Activated CD4-positive, alpha-beta T cell treated with anti-CD3 and anti-CD28 coated beads for 36 hours (primary cell): ENCODE results near the gene SLC5A2. TPM values are rescaled to one million over a fixed set of nuclear protein-coding genes. Genes with fewer than 3 reads are reported as not detected.

Experiments
- ATAC-seq: fragments of 200-7000 bp; cut with Tn5 transposase; one replicate; pipeline ENCODE4 v1.10.0; 2021; ENCODE audit warnings: mild to moderate bottlenecking, moderate library complexity
- CTCF ChIA-PET: fragments of 350-600 bp; sonication (Branson Sonifier 250); formaldehyde crosslinking; loops from one replicate; lab custom pipeline; 2021; ENCODE audit warnings: antibody characterized with exemption; lab: Charles Lee
- POLR2A ChIA-PET: fragments of 350-600 bp; sonication (Branson Sonifier 250); formaldehyde crosslinking; loops from one replicate; lab custom pipeline; 2021; ENCODE audit warnings: antibody characterized with exemption, inconsistent platforms; lab: Charles Lee
- DNase-seq: peaks from one replicate; pipeline ENCODE4 v3.0.0-alpha.2; 2020
- H3K27ac Mint-ChIP-seq: one replicate; pipeline ENCODE4 v1.8.0; 2021; ENCODE audit warnings: mixed read lengths
- H3K27me3 Mint-ChIP-seq: one replicate; pipeline ENCODE4 v1.8.0; 2021; ENCODE audit warnings: mixed read lengths
- H3K36me3 Mint-ChIP-seq: one replicate; pipeline ENCODE4 v1.8.0; 2021; ENCODE audit warnings: low read depth, mixed read lengths
- H3K4me1 Mint-ChIP-seq: one replicate; pipeline ENCODE4 v1.8.0; 2021; ENCODE audit warnings: mixed read lengths
- H3K4me3 Mint-ChIP-seq: one replicate; pipeline ENCODE4 v1.8.0; 2021; ENCODE audit warnings: mild to moderate bottlenecking, moderate library complexity, mixed read lengths
- H3K9me3 Mint-ChIP-seq: one replicate; pipeline ENCODE4 v1.8.0; 2021; ENCODE audit warnings: low read depth, mixed read lengths
- intact Hi-C, 2 experiments: fragments of 100-400 bp; cut with DNase I in 1 of 2; cut with micrococcal nuclease in 1 of 2; formaldehyde crosslinking; loops; one replicate each; pipeline versions ENCODE4 v1.14.2 to v1.15.1; 2022 to 2024; cut with DNase I, micrococcal nuclease
- total RNA-seq, 2 experiments: library from RNA; stranded (reverse); gene quantifications; one replicate each; pipeline ENCODE4 v1.2.3, GENCODE V29; 2021

SLC5A2 gene
- total RNA-seq, 2 experiments from 2014 or later, result 0.11 TPM

- peaks cover 10% of the 10 kb centered on the region for H3K36me3 Mint-ChIP-seq
- H3K9me3 Mint-ChIP-seq, result no peaks in the 10 kb centered on the region
- intact Hi-C loops, result no loop called here
- peak overlapping the region; percentile 26 for H3K4me3 Mint-ChIP-seq
- ChIA-PET POLR2A (interaction anchor here (1.2 kb wide), 1 partner anchor 20 kb away, joined by 3 read pairs; the partner anchor contains the start of gene RUSF1), CTCF (interaction anchor here (0.8 to 1.6 kb wide), 2 partner anchors 28 to 124 kb away, joined by 3 to 6 read pairs; no protein-coding TSS in a partner anchor)
- no peak for DNase-seq
- ATAC-seq, result no peak
- H3K4me1 Mint-ChIP-seq, result peaks cover 6% of the 10 kb centered on the region
- H3K27ac Mint-ChIP-seq, result no peak overlapping the region
- H3K27me3 Mint-ChIP-seq, result peaks cover 2% of the 10 kb centered on the region
Observed at GRCh38 chr16:31488468-31489297, 5.8 kb downstream of the SLC5A2 start.

- Mint-ChIP-seq H3K4me3 (peak overlapping the region; percentile 26), H3K27me3 (peaks cover 2% of the 10 kb centered on the region), H3K9me3 (no peaks in the 10 kb centered on the region), H3K36me3 (peaks cover 10% of the 10 kb centered on the region), H3K27ac (no peak overlapping the region), H3K4me1 (peaks cover 6% of the 10 kb centered on the region)
- ChIA-PET POLR2A (interaction anchor here (1.2 kb wide), 1 partner anchor 19 kb away, joined by 3 read pairs; the partner anchor contains the start of gene RUSF1), CTCF (interaction anchor here (0.8 to 1.6 kb wide), 2 partner anchors 29 to 123 kb away, joined by 3 to 6 read pairs; no protein-coding TSS in a partner anchor)
- no peak for ATAC-seq
- intact Hi-C loops, result no loop called here
- DNase-seq, result no peak
Observed at GRCh38 chr16:31489298-31489564, 6.3 kb downstream of the SLC5A2 start.

GRCh38 chr16:31489616-31490584 is 7.0 kb downstream of the SLC5A2 start:
- no peak for ATAC-seq
- Mint-ChIP-seq H3K9me3 (no peaks in the 10 kb centered on the region), H3K36me3 (peaks cover 10% of the 10 kb centered on the region), H3K4me3 (no peak overlapping the region), H3K27me3 (peaks cover 2% of the 10 kb centered on the region), H3K4me1 (peaks cover 6% of the 10 kb centered on the region), H3K27ac (no peak overlapping the region)
- ChIA-PET CTCF (interaction anchor here (0.8 to 1.0 kb wide), 2 partner anchors 29 to 123 kb away, joined by 3 read pairs; no protein-coding TSS in a partner anchor), POLR2A (no interaction called here)
- no peak for DNase-seq
- intact Hi-C loops, result no loop called here

- H3K27ac Mint-ChIP-seq, result no peak overlapping the region
- no peaks in the 10 kb centered on the region for H3K27me3 Mint-ChIP-seq
- POLR2A ChIA-PET, result interaction anchor here (0.7 kb wide), 1 partner anchor 10 kb away, joined by 3 read pairs; no protein-coding TSS in a partner anchor
- H3K4me3 Mint-ChIP-seq, result no peak overlapping the region
- CTCF ChIA-PET, result no interaction called here
- no peaks in the 10 kb centered on the region for H3K9me3 Mint-ChIP-seq
- intact Hi-C loops, result no loop called here
- no peak for DNase-seq
- H3K36me3 Mint-ChIP-seq, result peaks cover 14% of the 10 kb centered on the region
- no peak for ATAC-seq
- H3K4me1 Mint-ChIP-seq, result peaks cover 6% of the 10 kb centered on the region
Observed at GRCh38 chr16:31491778-31492418, 9.0 kb downstream of the SLC5A2 start.

GRCh38 chr16:31493506-31494125 is 10.7 kb downstream of the SLC5A2 start:
- H3K27me3 Mint-ChIP-seq, result no peaks in the 10 kb centered on the region
- no peak overlapping the region for H3K27ac Mint-ChIP-seq
- CTCF ChIA-PET, result interaction anchor here (0.6 kb wide), 1 partner anchor 19 kb away, joined by 3 read pairs; no protein-coding TSS in a partner anchor
- POLR2A ChIA-PET, result no interaction called here
- peaks cover 17% of the 10 kb centered on the region for H3K36me3 Mint-ChIP-seq
- no peak for ATAC-seq
- no peaks in the 10 kb centered on the region for H3K4me1 Mint-ChIP-seq
- no peak for DNase-seq
- intact Hi-C loops, result no loop called here
- no peak overlapping the region for H3K4me3 Mint-ChIP-seq
- no peaks in the 10 kb centered on the region for H3K9me3 Mint-ChIP-seq

- ATAC-seq, result no peak
- H3K4me1 Mint-ChIP-seq, result no peaks in the 10 kb centered on the region
- POLR2A ChIA-PET, result no interaction called here
- H3K4me3 Mint-ChIP-seq, result no peak overlapping the region
- no peaks in the 10 kb centered on the region for H3K9me3 Mint-ChIP-seq
- no peaks in the 10 kb centered on the region for H3K27me3 Mint-ChIP-seq
- CTCF ChIA-PET, result interaction anchor here (0.5 to 0.8 kb wide), 2 partner anchors 9 to 30 kb away, joined by 3 to 4 read pairs; no protein-coding TSS in a partner anchor
- DNase-seq, result no peak
- H3K36me3 Mint-ChIP-seq, result peaks cover 14% of the 10 kb centered on the region
- intact Hi-C loops, result no loop called here
- no peak overlapping the region for H3K27ac Mint-ChIP-seq
Observed at GRCh38 chr16:31496670-31497069, 13.7 kb downstream of the SLC5A2 start.

GRCh38 chr16:31498493-31498892 is 15.6 kb downstream of the SLC5A2 start:
- Mint-ChIP-seq H3K4me1 (no peaks in the 10 kb centered on the region), H3K9me3 (no peaks in the 10 kb centered on the region), H3K36me3 (peaks cover 11% of the 10 kb centered on the region), H3K27ac (no peak overlapping the region), H3K27me3 (no peaks in the 10 kb centered on the region), H3K4me3 (no peak overlapping the region)
- intact Hi-C loops, result no loop called here
- no peak for DNase-seq
- CTCF ChIA-PET, result interaction anchor here (0.6 to 1.0 kb wide), 3 partner anchors 9 to 45 kb away, joined by 3 to 4 read pairs (median 3); no protein-coding TSS in a partner anchor
- POLR2A ChIA-PET, result no interaction called here
- no peak for ATAC-seq

- POLR2A ChIA-PET, result no interaction called here
- CTCF ChIA-PET, result interaction anchor here (0.6 kb wide), 1 partner anchor 340 kb away, joined by 3 read pairs; no protein-coding TSS in a partner anchor
- H3K4me3 Mint-ChIP-seq, result no peak overlapping the region
- H3K4me1 Mint-ChIP-seq, result peaks cover 4% of the 10 kb centered on the region
- H3K36me3 Mint-ChIP-seq, result peaks cover 11% of the 10 kb centered on the region
- intact Hi-C loops, result no loop called here
- no peak overlapping the region for H3K27ac Mint-ChIP-seq
- DNase-seq, result no peak
- H3K27me3 Mint-ChIP-seq, result no peaks in the 10 kb centered on the region
- no peaks in the 10 kb centered on the region for H3K9me3 Mint-ChIP-seq
- ATAC-seq, result no peak
Observed at GRCh38 chr16:31499928-31500327, 17.0 kb downstream of the SLC5A2 start.

- DNase-seq (no peak), ATAC-seq (no peak)
- intact Hi-C loops, result no loop called here
- ChIA-PET CTCF (interaction anchor here (0.9 to 1.2 kb wide), 2 partner anchors 10 to 41 kb away, joined by 3 to 4 read pairs; no protein-coding TSS in a partner anchor), POLR2A (interaction anchor here (0.5 kb wide), 2 partner anchors 10 to 303 kb away, joined by 3 read pairs; no protein-coding TSS in a partner anchor)
- Mint-ChIP-seq H3K9me3 (no peaks in the 10 kb centered on the region), H3K4me3 (no peak overlapping the region), H3K27me3 (no peaks in the 10 kb centered on the region), H3K4me1 (peaks cover 19% of the 10 kb centered on the region), H3K27ac (no peak overlapping the region), H3K36me3 (peaks cover 14% of the 10 kb centered on the region)
Observed at GRCh38 chr16:31501226-31501965, 18.5 kb downstream of the SLC5A2 start.

- DNase-seq (no peak), ATAC-seq (no peak)
- H3K4me3 Mint-ChIP-seq, result no peak overlapping the region
- H3K27ac Mint-ChIP-seq, result no peak overlapping the region
- H3K4me1 Mint-ChIP-seq, result peaks cover 24% of the 10 kb centered on the region
- H3K9me3 Mint-ChIP-seq, result no peaks in the 10 kb centered on the region
- intact Hi-C loops, result no loop called here
- no peaks in the 10 kb centered on the region for H3K27me3 Mint-ChIP-seq
- peaks cover 14% of the 10 kb centered on the region for H3K36me3 Mint-ChIP-seq
- ChIA-PET CTCF (interaction anchor here (0.9 to 1.3 kb wide), 4 partner anchors 9 to 42 kb away, joined by 3 to 4 read pairs (median 4); no protein-coding TSS in a partner anchor), POLR2A (interaction anchor here (0.5 kb wide), 1 partner anchor 11 kb away, joined by 3 read pairs; no protein-coding TSS in a partner anchor)
Observed at GRCh38 chr16:31501966-31502348, 19.0 kb downstream of the SLC5A2 start.
